ENCODE data around the gene EEF1AKMT3.

- TF ChIP-seq CTCF (IDR thresholded peaks at IDR 0.05) (no peak), POLR2A (IDR thresholded peaks at IDR 0.05) (no peak), EP300 (IDR thresholded peaks at IDR 0.05) (no peak)
These were observed 43.0 kb upstream of the EEF1AKMT3 start for GRCh38 chr12:57729321-57729844.

Measured in sigmoid colon (tissue), 4 donors.